T1000 (cell line): ENCODE results near the gene IRF2.

ENCODE experiments used
- DNase-seq: peaks from one replicate; lab custom pipeline; 2025; ENCODE audit warnings: mixed read lengths; lab: John Stamatoyannopoulos, UW

IRF2 gene

GRCh38 chr4:184368290-184368689 is 106.1 kb downstream of the IRF2 start:
- no peak for DNase-seq

DNA sequence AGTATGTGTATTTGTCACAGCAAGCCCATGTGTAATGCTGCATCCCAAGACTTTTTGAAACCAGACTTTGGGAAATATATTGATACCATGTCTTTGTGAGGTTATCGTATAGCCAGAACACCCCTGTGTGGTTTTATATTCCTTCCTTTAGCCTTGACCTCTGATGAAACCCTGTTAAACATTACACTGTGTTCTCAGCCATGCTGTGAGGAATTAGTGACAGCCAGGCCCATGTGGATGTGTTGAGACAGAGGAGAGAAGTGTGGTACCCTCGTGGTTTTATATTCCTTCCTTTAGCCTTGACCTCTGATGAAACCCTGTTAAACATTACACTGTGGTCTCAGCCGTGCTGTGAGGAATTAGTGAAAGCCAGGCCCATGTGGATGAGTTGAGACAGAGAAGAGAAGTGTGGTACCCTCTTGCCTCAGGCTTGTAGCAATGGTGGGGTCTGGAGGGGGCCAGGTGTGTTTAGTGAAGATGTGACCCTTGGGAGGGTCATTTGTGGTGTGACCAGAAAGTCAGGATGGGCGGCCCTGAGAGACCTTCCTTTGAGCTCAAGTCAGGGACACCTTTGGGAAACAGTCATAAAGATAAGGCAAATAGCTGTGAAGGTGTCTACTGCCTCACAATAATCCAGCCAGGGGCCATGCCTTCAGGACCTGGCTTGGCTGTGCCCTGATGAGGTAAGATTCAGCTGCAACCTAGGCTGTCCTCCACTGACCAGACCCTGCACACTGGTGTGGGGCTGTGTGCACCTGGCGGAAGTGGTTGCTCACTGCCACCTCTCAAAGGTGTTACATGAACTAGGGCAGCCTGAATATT is 110.0 kb downstream of the IRF2 start:
- no peak for DNase-seq

DNA sequence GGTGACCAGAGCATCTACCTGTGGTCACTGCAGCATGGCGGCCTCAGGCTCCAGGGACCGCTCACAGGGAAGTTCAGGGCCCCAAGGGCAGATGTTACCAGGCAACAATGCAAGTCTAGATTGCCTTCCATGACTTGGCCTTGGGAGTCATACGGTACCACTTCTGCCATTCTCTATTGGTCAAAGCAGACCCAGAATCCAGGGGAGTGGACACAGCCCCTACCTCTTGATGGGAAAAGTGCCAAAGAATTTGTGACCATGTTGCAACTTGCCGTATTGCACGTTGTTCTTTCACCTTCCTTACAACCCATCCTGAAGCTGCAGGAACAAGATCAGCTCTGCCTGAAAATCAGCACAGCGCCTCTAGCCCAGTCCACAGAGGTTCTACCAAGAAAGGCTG is 111.1 kb downstream of the IRF2 start:
- DNase-seq = no peak

GRCh38 chr4:184362396-184362795 is 112.0 kb downstream of the IRF2 start:
- no peak for DNase-seq

DNA sequence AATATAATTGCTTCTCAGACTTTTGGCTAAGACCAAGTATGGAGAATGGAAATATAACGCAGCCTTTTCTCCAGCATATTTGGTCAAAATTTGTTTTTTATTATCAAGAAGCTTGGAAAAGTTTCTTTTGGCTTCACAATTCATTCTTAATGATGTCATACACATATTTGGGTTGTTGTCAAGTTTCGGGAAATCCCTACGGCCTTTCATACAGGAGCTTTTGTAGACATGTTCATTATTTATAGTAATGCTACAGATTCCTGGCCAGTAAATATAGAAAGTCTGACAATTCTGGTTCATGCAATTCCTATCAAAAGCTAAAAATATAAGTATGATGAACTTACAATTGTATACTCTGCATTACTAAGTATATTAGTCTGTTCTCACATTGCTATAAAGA is 112.9 kb downstream of the IRF2 start:
- no peak for DNase-seq

DNA sequence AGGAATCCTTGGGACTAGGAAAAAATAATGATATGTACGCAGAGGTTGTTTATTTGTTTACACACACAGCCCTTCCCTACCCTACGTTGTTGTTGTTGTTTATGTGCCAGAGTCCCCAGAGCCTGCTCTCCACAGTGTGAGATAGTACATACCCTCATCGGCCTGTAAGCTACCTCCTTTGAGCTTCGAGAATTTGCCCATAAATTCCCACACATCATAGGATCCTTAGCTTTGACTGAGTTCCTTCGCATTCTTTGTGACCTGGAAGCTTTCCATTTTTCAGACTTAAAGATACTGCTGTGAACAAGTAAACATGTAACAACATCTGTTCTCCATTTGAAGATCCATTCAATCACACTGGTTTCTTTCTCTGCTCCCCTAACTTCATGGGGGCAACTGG is 114.5 kb downstream of the IRF2 start:
- DNase-seq = no peak

GRCh38 chr4:184358521-184359232 is 115.7 kb downstream of the IRF2 start:
- no peak for DNase-seq

DNA sequence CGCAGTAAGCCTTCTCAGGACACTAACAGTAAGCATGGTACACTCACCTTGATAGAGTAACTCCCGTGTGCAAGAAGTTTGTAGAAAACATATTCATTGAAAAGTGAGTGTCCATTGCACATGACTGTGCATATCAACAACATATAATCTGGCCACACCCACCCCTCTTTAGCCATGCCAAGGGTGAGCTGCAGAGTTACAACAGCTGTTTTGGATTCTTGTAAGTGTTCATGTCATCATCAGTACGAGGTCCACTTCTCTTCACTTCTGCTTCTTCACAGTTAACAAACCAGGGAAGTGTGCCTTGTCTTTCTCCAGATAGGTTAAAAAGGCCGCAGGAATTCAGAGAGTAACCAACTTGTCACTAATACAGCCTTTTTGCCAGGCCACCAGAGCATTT is 116.6 kb downstream of the IRF2 start:
- DNase-seq = no peak

DNA sequence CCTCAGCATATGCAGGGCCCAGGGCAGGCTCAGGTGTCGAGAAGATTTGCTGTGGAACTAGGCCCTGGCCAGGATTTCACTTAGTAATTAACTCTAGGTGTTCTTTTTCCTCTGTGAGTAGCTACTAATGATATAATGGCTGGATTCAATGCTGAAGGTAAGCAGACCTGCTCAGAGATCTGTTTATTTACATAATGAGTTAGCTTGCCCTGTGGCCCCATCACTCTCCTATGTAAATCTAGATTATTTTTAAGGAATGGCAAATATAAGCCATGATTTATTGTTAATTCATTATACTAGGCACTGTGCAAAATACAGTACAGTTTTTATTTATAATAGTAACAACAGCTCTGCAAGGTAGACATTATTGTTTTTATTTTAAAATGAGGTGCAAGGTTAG is 117.2 kb downstream of the IRF2 start:
- DNase-seq = no peak

GRCh38 chr4:184356366-184356765 is 118.0 kb downstream of the IRF2 start:
- no peak for DNase-seq

DNA sequence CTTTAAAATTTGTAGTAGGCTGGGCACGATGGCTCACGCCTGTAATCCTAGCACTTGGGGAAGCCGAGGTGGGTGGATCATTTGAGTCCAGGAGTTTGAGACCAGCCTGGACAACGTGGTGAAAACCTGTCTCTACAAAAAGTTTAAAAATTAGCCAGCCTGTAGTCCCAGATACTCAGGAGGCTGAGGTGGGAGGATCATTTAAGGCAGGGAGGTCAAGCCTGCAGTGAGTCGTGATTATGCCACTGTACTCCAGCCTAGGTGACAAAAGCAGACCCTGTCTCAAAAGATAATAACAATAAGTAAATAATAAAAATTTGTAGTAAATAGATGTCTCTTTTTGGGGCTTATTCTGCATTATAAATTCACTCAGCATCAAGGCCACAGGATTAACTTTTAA is 118.5 kb downstream of the IRF2 start:
- DNase-seq = no peak

GRCh38 chr4:184355111-184355604 is 119.2 kb downstream of the IRF2 start:
- no peak for DNase-seq

DNA sequence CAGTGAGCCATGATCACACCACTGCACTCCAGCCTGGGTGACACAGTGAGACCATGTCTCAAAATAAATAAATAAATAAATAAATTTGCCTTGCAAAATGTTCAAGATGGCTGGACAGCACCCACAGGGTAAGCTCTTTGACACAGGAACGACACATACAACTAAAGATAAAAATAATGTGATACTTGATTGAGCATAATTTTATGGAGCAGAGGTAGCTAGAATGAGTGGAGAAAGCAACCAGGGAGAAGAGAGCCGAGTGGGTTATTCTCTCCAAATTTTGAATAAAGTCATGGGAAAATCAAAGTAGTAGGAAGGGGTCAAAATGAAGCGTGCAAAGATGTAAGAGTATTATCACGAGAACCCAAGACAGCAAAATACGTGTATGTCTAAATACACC is 121.5 kb downstream of the IRF2 start:
- DNase-seq = no peak

DNA sequence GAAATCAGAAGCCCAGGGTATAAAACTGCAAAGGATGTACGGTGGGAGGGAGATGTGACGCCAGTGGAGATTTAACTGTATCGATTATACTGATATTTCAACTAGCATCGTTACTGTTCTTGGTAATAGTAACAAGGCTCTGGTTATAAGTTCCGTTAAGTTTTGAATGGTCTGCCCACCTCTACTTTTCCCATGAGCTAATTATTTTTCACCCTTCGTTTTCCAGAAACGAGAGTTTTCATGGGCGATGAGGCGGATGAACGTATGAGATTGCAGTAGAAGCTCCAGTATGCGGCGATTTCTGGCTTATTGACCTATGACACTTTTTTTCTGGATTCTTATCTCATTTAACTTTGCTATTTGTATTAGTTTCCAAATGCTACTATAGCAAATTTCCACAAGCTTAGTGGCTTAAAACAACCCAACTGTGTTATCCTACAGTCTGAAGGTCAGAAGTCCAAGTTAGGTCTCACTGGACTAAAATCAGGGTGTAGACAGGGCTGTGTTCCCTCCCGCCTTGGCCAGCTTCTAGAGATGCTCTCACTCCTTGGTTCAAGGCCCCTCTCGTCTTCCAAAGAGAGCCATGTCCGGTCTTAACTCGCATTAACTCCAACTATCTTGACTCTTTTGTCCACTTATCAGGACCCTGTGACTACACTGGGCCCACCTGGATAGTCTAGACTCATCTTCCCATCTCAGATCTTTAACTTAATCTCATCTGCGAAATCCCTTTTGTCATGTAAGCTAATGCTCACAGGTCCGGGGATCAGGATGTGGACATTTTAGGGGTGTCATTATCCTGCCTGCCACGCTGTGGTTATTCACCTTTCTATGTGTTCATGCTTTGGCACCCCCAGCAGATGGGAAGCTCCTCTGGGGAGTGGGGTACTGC is 122.5 kb downstream of the IRF2 start:
- no peak for DNase-seq

GRCh38 chr4:184350964-184351363 is 123.4 kb downstream of the IRF2 start:
- DNase-seq = no peak

- DNase-seq = no peak
Measured at GRCh38 chr4:184350213-184350817, 124.0 kb downstream of the IRF2 start.

- no peak for DNase-seq
Measured at GRCh38 chr4:184349283-184350039, 124.9 kb downstream of the IRF2 start.

- DNase-seq = no peak
Measured at GRCh38 chr4:184348311-184349233, 125.8 kb downstream of the IRF2 start.

DNA sequence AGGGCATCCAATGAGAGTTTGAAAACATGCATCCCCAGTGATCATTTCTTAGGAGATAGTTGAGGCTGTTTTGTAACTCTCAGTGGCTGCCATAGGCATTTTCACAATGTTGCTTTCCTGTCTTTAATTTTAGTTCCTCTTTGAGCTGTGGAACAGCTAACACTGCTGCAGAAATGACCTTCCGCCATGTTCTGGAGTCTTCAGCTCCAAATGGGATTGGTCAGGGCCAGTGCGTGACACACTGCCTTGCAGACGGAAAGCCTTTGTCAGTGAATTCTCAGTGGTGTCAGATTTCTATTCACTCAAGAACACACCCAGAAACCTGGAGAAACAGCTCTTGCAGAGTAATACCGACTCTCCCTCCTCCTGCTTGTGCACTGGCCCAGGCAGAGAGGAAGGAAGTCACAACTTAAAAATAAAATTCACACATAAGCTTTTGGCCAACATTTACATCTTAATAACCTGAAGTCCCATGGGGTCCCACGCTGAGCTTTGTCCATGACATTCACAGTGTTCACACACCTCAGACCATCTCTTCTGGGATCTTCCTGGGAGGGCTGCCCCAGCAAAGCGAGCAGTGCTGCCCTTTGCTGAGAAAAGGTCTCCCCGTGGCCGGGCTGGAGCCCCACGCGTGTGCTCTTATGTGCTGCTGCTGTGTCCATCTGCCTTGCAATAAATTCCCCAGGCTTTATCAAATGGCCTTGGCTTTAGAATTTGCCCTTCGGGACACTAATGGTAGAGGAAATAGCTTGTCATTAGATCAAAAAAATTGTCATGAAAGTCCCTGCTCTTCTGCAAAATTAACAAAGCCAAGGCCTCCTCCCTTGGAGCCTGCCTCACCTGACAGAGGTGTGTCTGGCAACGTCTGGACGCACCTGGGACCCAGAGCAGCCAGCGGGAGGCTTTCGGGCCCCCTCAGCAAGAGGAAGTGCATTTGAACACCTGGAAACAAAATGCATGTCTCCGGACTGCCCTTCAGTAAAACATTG is 126.8 kb downstream of the IRF2 start:
- DNase-seq = no peak
